Ovary (tissue), 3 donors: ENCODE data around the gene RBBP6.

ENCODE experiments used
- EP300 ChIP-seq: sonication (generic); formaldehyde crosslinking; IDR thresholded peaks from one replicate; pipeline ENCODE4 v1.6.1; 2017; ENCODE audit warnings: antibody characterized with exemption
- POLR2A ChIP-seq: fragments of 450-650 bp; IDR thresholded peaks from one replicate; pipeline ENCODE4 v1.6.1; 2017; ENCODE audit warnings: antibody characterized with exemption, mild to moderate bottlenecking, moderate library complexity
- TF ChIP-seq, protein P1 (sequence below), 3 donors: fragments of 450-650 bp in 2 of 3; fragments of 200-600 bp in 1 of 3; IDR thresholded peaks; one replicate each; pipeline versions ENCODE4 v1.5.1 to v1.8.0; 2016 to 2022; ENCODE audit warnings: antibody characterized with exemption in 3 of 3, mild to moderate bottlenecking in 1 of 3
- donor health status: DM: no; HTN: no; CAD: no.

DNA sequence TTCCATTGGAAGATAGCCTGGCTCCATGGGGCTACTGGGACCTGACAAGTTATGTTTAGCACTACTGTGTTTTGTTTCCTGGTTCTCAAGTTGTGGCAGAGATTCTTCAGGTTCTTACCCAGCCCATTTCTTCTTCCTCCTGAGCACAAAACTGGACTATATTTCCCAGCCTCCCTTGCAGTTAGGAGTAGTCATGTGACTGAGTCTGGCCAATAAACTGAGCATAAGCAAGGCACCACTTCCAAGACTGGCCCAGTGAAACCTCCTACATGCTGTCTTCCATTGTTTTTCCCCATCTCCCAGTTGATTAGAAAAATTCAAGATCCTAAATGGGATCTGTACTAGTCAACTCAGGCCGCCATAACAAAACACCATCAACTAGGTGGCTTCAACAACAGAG lies 28.2 kb upstream of the RBBP6 start:
- no peak for TF ChIP-seq POLR2A
- TF ChIP-seq, protein P1, sequence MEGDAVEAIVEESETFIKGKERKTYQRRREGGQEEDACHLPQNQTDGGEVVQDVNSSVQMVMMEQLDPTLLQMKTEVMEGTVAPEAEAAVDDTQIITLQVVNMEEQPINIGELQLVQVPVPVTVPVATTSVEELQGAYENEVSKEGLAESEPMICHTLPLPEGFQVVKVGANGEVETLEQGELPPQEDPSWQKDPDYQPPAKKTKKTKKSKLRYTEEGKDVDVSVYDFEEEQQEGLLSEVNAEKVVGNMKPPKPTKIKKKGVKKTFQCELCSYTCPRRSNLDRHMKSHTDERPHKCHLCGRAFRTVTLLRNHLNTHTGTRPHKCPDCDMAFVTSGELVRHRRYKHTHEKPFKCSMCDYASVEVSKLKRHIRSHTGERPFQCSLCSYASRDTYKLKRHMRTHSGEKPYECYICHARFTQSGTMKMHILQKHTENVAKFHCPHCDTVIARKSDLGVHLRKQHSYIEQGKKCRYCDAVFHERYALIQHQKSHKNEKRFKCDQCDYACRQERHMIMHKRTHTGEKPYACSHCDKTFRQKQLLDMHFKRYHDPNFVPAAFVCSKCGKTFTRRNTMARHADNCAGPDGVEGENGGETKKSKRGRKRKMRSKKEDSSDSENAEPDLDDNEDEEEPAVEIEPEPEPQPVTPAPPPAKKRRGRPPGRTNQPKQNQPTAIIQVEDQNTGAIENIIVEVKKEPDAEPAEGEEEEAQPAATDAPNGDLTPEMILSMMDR (IDR thresholded peaks at IDR 0.05) = no peak
- TF ChIP-seq EP300 = no peak
